HEK293 (cell line): Measurements from ENCODE around the gene GHDC.

Experiments used
- CTCF ChIA-PET: fragments of 350-600 bp; formaldehyde crosslinking; extraction: SDS; loops from one replicate; lab custom pipeline; 2021; ENCODE audit warnings: antibody characterized with exemption; lab: Yijun Ruan, JAX
- POLR2A ChIA-PET: fragments of 300-600 bp; formaldehyde crosslinking; extraction: SDS; loops from one replicate; lab custom pipeline; 2020; ENCODE audit warnings: antibody characterized with exemption, inconsistent platforms; lab: Yijun Ruan, JAX
- H3K27ac ChIP-seq: fragments of 200-500 bp; sonication (Bioruptor generic); 2 replicates; pipeline ENCODE4 v1.5.1; 2014; ENCODE audit warnings: low read depth, low read length, control low read depth, inconsistent platforms; ENCODE audit errors: extremely low read depth
- H3K36me3 ChIP-seq, 2 experiments: fragments of 200-500 bp in 1 of 2; sonication (Bioruptor generic) in 1 of 2; 1 replicate in 1 of 2; 2 replicates in 1 of 2; pipeline ENCODE4 v1.5.1; 2014 to 2017; ENCODE audit warnings: inconsistent platforms in 2 of 2, low read length in 2 of 2; ENCODE audit not compliant: control insufficient read depth in 2 of 2, insufficient read depth in 1 of 2
- H3K4me1 ChIP-seq: fragments of 200-500 bp; sonication (Bioruptor generic); 2 replicates; pipeline ENCODE4 v1.5.1; 2014; ENCODE audit warnings: mild to moderate bottlenecking, low read length, inconsistent platforms; ENCODE audit not compliant: control insufficient read depth, insufficient read depth
- H3K4me3 ChIP-seq: 2 replicates; pipeline ENCODE4 v1.5.1; 2011; ENCODE audit warnings: low read depth, mild to moderate bottlenecking, control low read depth, low read length, moderate library complexity
- H3K9me3 ChIP-seq: fragments of 200-500 bp; sonication (Bioruptor generic); 2 replicates; pipeline ENCODE4 v1.5.1; 2014; ENCODE audit warnings: low read depth, low read length, inconsistent platforms; ENCODE audit not compliant: control insufficient read depth, insufficient read depth
- ATF2 ChIP-seq: fragments of 450-650 bp; formaldehyde crosslinking; IDR thresholded peaks from 2 replicates; pipeline ENCODE4 v1.5.1; 2016; ENCODE audit warnings: missing biosample characterization, missing genetic modification characterization, low read depth
- BCL11A ChIP-seq: fragments of 450-650 bp; formaldehyde crosslinking; IDR thresholded peaks from 2 replicates; pipeline ENCODE4 v1.5.1; 2016; ENCODE audit warnings: low read depth, missing biosample characterization, missing genetic modification characterization
- BCL11B ChIP-seq: fragments of 450-650 bp; formaldehyde crosslinking; IDR thresholded peaks from 2 replicates; pipeline ENCODE4 v1.5.1; 2016; ENCODE audit warnings: low read depth, missing biosample characterization, missing genetic modification characterization
- FEZF1 ChIP-seq: fragments of 450-650 bp; formaldehyde crosslinking; IDR thresholded peaks from 2 replicates; pipeline ENCODE4 v1.5.1; 2016; ENCODE audit warnings: missing biosample characterization, missing genetic modification characterization
- IKZF3 ChIP-seq: fragments of 450-650 bp; IDR thresholded peaks from 2 replicates; pipeline ENCODE4 v1.5.0; 2018; ENCODE audit warnings: missing biosample characterization, mild to moderate bottlenecking, missing genetic modification characterization, moderate library complexity
- KLF16 ChIP-seq: fragments of 450-650 bp; formaldehyde crosslinking; IDR thresholded peaks from 2 replicates; pipeline ENCODE4 v1.5.1; 2017; ENCODE audit warnings: missing biosample characterization, missing genetic modification characterization
- MEIS1 ChIP-seq: sonication (generic); formaldehyde crosslinking; IDR thresholded peaks from 2 replicates; pipeline ENCODE4 v1.8.1; 2022; ENCODE audit warnings: missing genetic modification reagents, mild to moderate bottlenecking, borderline replicate concordance
- ZBTB17 ChIP-seq: fragments of 450-650 bp; formaldehyde crosslinking; IDR thresholded peaks from 2 replicates; pipeline ENCODE4 v1.5.1; 2016; ENCODE audit warnings: missing biosample characterization, missing genetic modification characterization
- ZEB2 ChIP-seq: fragments of 450-650 bp; formaldehyde crosslinking; IDR thresholded peaks from 2 replicates; pipeline ENCODE4 v1.5.1; 2016; ENCODE audit warnings: missing biosample characterization, missing genetic modification characterization
- ZNF174 ChIP-seq: fragments of 450-650 bp; formaldehyde crosslinking; IDR thresholded peaks from 2 replicates; pipeline ENCODE4 v1.5.0; 2017; ENCODE audit warnings: missing biosample characterization, mild to moderate bottlenecking, missing genetic modification characterization
- ZNF202 ChIP-seq: fragments of 450-650 bp; formaldehyde crosslinking; IDR thresholded peaks from 2 replicates; pipeline ENCODE4 v1.5.1; 2016; ENCODE audit warnings: missing biosample characterization, missing genetic modification characterization, borderline replicate concordance
- ZNF266 ChIP-seq: fragments of 450-650 bp; formaldehyde crosslinking; IDR thresholded peaks from 2 replicates; pipeline ENCODE4 v1.5.1; 2016; ENCODE audit warnings: missing biosample characterization, missing genetic modification characterization, low read depth
- ZNF280C ChIP-seq: fragments of 450-650 bp; formaldehyde crosslinking; IDR thresholded peaks from 2 replicates; pipeline ENCODE4 v1.5.1; 2016; ENCODE audit warnings: missing biosample characterization, missing genetic modification characterization
- ZNF335 ChIP-seq: fragments of 450-650 bp; formaldehyde crosslinking; conservative IDR thresholded peaks from 2 replicates; pipeline ENCODE4 v1.5.1; 2016; ENCODE audit warnings: missing biosample characterization, missing genetic modification characterization
- ZNF433 ChIP-seq: fragments of 450-650 bp; formaldehyde crosslinking; IDR thresholded peaks from 2 replicates; pipeline ENCODE4 v1.5.1; 2016; ENCODE audit warnings: missing biosample characterization, missing genetic modification characterization, low read depth
- ZNF514 ChIP-seq: fragments of 450-650 bp; formaldehyde crosslinking; IDR thresholded peaks from 2 replicates; pipeline ENCODE4 v1.5.1; 2016; ENCODE audit warnings: missing biosample characterization, missing genetic modification characterization
- ZNF548 ChIP-seq: fragments of 450-650 bp; formaldehyde crosslinking; IDR thresholded peaks from 2 replicates; pipeline ENCODE4 v1.5.1; 2016; ENCODE audit warnings: missing biosample characterization, missing genetic modification characterization
- ZNF555 ChIP-seq: fragments of 450-650 bp; formaldehyde crosslinking; conservative IDR thresholded peaks from 2 replicates; pipeline ENCODE4 v1.5.1; 2017; ENCODE audit warnings: missing biosample characterization, mild to moderate bottlenecking, missing genetic modification characterization, inconsistent platforms
- ZNF560 ChIP-seq: fragments of 450-650 bp; formaldehyde crosslinking; IDR thresholded peaks from 2 replicates; pipeline ENCODE4 v1.5.1; 2017; ENCODE audit warnings: missing biosample characterization, missing genetic modification characterization, borderline replicate concordance
- ZNF580 ChIP-seq: fragments of 450-650 bp; formaldehyde crosslinking; IDR thresholded peaks from 2 replicates; pipeline ENCODE4 v1.5.1; 2016; ENCODE audit warnings: missing biosample characterization, missing genetic modification characterization
- ZNF664 ChIP-seq: fragments of 450-650 bp; formaldehyde crosslinking; IDR thresholded peaks from 2 replicates; pipeline ENCODE4 v1.5.1; 2016; ENCODE audit warnings: missing biosample characterization, missing genetic modification characterization
- ZNF843 ChIP-seq: fragments of 450-650 bp; formaldehyde crosslinking; IDR thresholded peaks from 2 replicates; pipeline ENCODE4 v1.5.1; 2016; ENCODE audit warnings: missing biosample characterization, missing genetic modification characterization
- TF ChIP-seq, protein P1 (sequence below): fragments of 450-650 bp; formaldehyde crosslinking; IDR thresholded peaks from 2 replicates; pipeline ENCODE4 v1.5.1; 2016; ENCODE audit warnings: missing biosample characterization, missing genetic modification characterization
- TF ChIP-seq, protein P2 (sequence below): fragments of 450-650 bp; formaldehyde crosslinking; IDR thresholded peaks from 2 replicates; pipeline ENCODE4 v1.5.1; 2016; ENCODE audit warnings: missing biosample characterization, missing genetic modification characterization
- TF ChIP-seq, protein P3 (sequence below): fragments of 450-650 bp; formaldehyde crosslinking; IDR thresholded peaks from 2 replicates; pipeline ENCODE4 v1.5.1; 2016; ENCODE audit warnings: missing biosample characterization, missing genetic modification characterization

GHDC gene

DNA sequence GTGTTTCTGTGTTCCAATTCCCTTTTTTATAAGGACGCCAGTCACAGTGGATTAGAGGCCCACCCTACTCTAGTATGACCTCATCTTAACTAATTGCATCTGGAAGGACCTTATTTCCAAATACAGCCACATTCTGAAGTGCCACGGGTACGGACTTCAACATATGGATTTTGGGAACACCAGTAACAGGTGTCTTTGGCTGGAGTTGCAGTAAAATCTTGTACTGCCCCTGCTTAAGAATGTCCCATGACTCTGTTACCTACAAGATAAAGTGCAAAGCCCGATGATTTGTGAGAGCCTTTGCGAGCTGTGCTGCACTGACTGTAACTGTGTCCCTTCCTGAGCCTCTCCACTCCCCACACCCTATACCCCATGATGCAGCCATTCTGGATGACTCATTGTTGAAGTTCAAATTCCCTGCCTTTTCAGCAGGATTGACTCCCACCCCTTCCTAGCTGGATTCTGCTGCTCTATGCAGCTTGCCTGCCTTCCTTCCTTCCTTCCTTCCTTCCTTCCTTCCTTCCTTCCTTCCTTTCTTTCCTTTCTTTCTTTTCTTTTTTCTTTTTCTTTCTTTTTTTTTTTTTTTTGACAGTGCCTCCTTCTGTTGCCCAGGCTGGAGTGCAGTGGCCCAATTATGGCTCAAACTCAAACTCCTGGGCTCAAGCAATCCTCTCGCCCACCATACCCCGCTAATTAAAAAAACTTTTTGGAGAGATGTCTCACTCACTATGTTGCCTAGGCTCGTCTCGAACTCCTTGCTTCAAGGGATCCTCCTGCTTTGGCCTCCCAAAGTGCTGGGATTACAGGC, 11.2 kb downstream of the GHDC start:
- Histone ChIP-seq H3K9me3 (no peaks in the 10 kb centered on the region), H3K4me3 (no peak overlapping the region), H3K36me3 (no peaks in the 10 kb centered on the region), H3K4me1 (no peaks in the 10 kb centered on the region), H3K27ac (no peak overlapping the region)
- ChIA-PET CTCF (interaction anchor here (0.7 to 2.9 kb wide), 8 partner anchors 11 to 205 kb away, joined by 3 to 17 read pairs (median 4); partner anchors contain the start of genes GHDC and STAT3), POLR2A (interaction anchor here (0.6 to 1.0 kb wide), 2 partner anchors 9 to 92 kb away, joined by 4 to 11 read pairs; no protein-coding TSS in a partner anchor)
- TF ChIP-seq, protein P1, sequence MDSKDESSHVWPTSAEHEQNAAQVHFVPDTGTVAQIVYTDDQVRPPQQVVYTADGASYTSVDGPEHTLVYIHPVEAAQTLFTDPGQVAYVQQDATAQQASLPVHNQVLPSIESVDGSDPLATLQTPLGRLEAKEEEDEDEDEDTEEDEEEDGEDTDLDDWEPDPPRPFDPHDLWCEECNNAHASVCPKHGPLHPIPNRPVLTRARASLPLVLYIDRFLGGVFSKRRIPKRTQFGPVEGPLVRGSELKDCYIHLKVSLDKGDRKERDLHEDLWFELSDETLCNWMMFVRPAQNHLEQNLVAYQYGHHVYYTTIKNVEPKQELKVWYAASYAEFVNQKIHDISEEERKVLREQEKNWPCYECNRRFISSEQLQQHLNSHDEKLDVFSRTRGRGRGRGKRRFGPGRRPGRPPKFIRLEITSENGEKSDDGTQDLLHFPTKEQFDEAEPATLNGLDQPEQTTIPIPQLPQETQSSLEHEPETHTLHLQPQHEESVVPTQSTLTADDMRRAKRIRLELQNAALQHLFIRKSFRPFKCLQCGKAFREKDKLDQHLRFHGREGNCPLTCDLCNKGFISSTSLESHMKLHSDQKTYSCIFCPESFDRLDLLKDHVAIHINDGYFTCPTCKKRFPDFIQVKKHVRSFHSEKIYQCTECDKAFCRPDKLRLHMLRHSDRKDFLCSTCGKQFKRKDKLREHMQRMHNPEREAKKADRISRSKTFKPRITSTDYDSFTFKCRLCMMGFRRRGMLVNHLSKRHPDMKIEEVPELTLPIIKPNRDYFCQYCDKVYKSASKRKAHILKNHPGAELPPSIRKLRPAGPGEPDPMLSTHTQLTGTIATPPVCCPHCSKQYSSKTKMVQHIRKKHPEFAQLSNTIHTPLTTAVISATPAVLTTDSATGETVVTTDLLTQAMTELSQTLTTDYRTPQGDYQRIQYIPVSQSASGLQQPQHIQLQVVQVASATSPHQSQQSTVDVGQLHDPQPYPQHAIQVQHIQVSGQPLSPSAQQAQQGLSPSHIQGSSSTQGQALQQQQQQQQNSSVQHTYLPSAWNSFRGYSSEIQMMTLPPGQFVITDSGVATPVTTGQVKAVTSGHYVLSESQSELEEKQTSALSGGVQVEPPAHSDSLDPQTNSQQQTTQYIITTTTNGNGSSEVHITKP (tag by site-specific recombination) = peak; percentile 92
- no peak for TF ChIP-seq ZNF514 (tag by site-specific recombination)
- no peak for TF ChIP-seq BCL11A (tag by site-specific recombination)
- TF ChIP-seq FEZF1 (tag by site-specific recombination) = peak; percentile 65
- TF ChIP-seq, protein P2, sequence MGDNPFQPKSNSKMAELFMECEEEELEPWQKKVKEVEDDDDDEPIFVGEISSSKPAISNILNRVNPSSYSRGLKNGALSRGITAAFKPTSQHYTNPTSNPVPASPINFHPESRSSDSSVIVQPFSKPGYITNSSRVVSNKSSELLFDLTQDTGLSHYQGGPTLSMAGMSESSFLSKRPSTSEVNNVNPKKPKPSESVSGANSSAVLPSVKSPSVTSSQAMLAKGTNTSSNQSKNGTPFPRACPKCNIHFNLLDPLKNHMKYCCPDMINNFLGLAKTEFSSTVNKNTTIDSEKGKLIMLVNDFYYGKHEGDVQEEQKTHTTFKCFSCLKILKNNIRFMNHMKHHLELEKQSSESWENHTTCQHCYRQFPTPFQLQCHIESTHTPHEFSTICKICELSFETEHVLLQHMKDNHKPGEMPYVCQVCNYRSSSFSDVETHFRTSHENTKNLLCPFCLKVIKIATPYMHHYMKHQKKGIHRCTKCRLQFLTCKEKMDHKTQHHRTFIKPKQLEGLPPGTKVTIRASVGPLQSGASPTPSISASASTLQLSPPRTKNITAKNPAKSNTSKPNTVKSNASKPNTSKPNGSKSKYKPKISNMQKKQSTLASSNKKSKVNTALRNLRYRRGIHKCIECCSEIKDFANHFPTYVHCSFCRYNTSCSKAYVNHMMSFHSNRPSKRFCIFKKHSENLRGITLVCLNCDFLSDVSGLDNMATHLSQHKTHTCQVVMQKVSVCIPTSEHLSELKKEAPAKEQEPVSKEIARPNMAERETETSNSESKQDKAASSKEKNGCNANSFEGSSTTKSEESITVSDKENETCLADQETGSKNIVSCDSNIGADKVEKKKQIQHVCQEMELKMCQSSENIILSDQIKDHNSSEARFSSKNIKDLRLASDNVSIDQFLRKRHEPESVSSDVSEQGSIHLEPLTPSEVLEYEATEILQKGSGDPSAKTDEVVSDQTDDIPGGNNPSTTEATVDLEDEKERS (tag by site-specific recombination) = no peak
- no peak for TF ChIP-seq ZNF555
- no peak for TF ChIP-seq ZNF580 (tag by site-specific recombination)
- TF ChIP-seq KLF16 (tag by site-specific recombination) = no peak
- TF ChIP-seq ZEB2 = peak; percentile 73
- TF ChIP-seq, protein P3, sequence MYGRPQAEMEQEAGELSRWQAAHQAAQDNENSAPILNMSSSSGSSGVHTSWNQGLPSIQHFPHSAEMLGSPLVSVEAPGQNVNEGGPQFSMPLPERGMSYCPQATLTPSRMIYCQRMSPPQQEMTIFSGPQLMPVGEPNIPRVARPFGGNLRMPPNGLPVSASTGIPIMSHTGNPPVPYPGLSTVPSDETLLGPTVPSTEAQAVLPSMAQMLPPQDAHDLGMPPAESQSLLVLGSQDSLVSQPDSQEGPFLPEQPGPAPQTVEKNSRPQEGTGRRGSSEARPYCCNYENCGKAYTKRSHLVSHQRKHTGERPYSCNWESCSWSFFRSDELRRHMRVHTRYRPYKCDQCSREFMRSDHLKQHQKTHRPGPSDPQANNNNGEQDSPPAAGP = peak; percentile 97
- no peak for TF ChIP-seq IKZF3 (tag by site-specific recombination)
- TF ChIP-seq ZNF266 = no peak
- TF ChIP-seq ZNF202 (tag by site-specific recombination) = no peak
- no peak for TF ChIP-seq ZNF174 (tag by site-specific recombination)
- TF ChIP-seq ZNF548 = no peak
- no peak for TF ChIP-seq ZNF433 (tag by site-specific recombination)
- no peak for TF ChIP-seq BCL11B (tag by site-specific recombination)
- TF ChIP-seq ZNF560 = no peak
- TF ChIP-seq ZBTB17 = peak; percentile 90
- TF ChIP-seq ZNF280C (tag by site-specific recombination) = no peak
- TF ChIP-seq MEIS1 = no peak
- no peak for TF ChIP-seq ZNF843
- TF ChIP-seq ZNF664 (tag by site-specific recombination) = no peak
- peak; percentile 89 for TF ChIP-seq ZNF335 (tag by site-specific recombination)
- peak; percentile 62; the same call in 1 of the 2 replicates for TF ChIP-seq ATF2 (tag by site-specific recombination)
